Neuronal stem cell (in vitro differentiated cells): Measurements from ENCODE around the gene LDLRAD2.

Experiments
- DNase-seq: peaks from one replicate; pipeline ENCODE4 v3.0.0-alpha.2; 2013; ENCODE audit warnings: low spot score
- H2AFZ ChIP-seq: one replicate; pipeline ENCODE4 v1.6.1; 2013; ENCODE audit warnings: mild to moderate bottlenecking, low read length, inconsistent platforms
- H2AK5ac ChIP-seq: 2 replicates; pipeline ENCODE4 v1.6.1; 2013; ENCODE audit warnings: low read depth, mild to moderate bottlenecking, inconsistent platforms, low read length, moderate library complexity, mixed read lengths
- H2BK120ac ChIP-seq: 2 replicates; pipeline ENCODE4 v1.6.1; 2013; ENCODE audit warnings: low read depth, mild to moderate bottlenecking, inconsistent platforms, low read length, moderate library complexity, mixed read lengths
- H2BK12ac ChIP-seq: one replicate; pipeline ENCODE4 v1.6.1; 2013; ENCODE audit warnings: low read length, inconsistent platforms
- H2BK15ac ChIP-seq: 2 replicates; pipeline ENCODE4 v1.6.1; 2013; ENCODE audit warnings: mild to moderate bottlenecking, low read length, inconsistent platforms, mixed read lengths
- H2BK5ac ChIP-seq: one replicate; pipeline ENCODE4 v1.6.1; 2013; ENCODE audit warnings: inconsistent platforms, mild to moderate bottlenecking, low read length, moderate library complexity
- H3K14ac ChIP-seq: one replicate; pipeline ENCODE4 v1.6.1; 2013; ENCODE audit warnings: low read length, inconsistent platforms
- H3K18ac ChIP-seq: 2 replicates; pipeline ENCODE4 v1.6.1; 2013; ENCODE audit warnings: low read length, inconsistent platforms
- H3K23ac ChIP-seq: 2 replicates; pipeline ENCODE4 v1.6.1; 2013; ENCODE audit warnings: low read depth, mild to moderate bottlenecking, mixed read lengths, low read length, inconsistent platforms; ENCODE audit not compliant: poor library complexity
- H3K27ac ChIP-seq: replicated peaks from 3 replicates; pipeline ENCODE4 v1.5.1; 2013; ENCODE audit warnings: low read length, inconsistent platforms
- H3K27me3 ChIP-seq, 3 experiments: 2 replicates each; pipeline ENCODE4 v1.6.1; 2013; ENCODE audit warnings: low read length in 3 of 3, mild to moderate bottlenecking in 2 of 3, inconsistent platforms in 1 of 3, low read depth in 1 of 3, mixed read lengths in 1 of 3, moderate library complexity in 1 of 3; ENCODE audit not compliant: control insufficient read depth in 3 of 3, insufficient read depth in 3 of 3
- H3K36me3 ChIP-seq, 2 donors: replicated peaks in 1 of 2; 2 replicates each; pipeline ENCODE4 v1.6.1; 2013; ENCODE audit warnings: low read length in 2 of 2; ENCODE audit not compliant: control insufficient read depth in 2 of 2, insufficient read depth in 2 of 2
- H3K4ac ChIP-seq: 2 replicates; pipeline ENCODE4 v1.6.1; 2013; ENCODE audit warnings: inconsistent platforms, mild to moderate bottlenecking, low read length, moderate library complexity
- H3K4me1 ChIP-seq, 2 donors: 1 replicate in 1 of 2; 2 replicates in 1 of 2; pipeline ENCODE4 v1.6.1; 2013; ENCODE audit warnings: low read length in 2 of 2, low read depth in 1 of 2; ENCODE audit not compliant: control insufficient read depth in 2 of 2, insufficient read depth in 1 of 2
- H3K4me2 ChIP-seq: one replicate; pipeline ENCODE4 v1.6.1; 2013; ENCODE audit warnings: mild to moderate bottlenecking, low read length, inconsistent platforms; ENCODE audit not compliant: insufficient read depth, poor library complexity, severe bottlenecking
- H3K4me3 ChIP-seq, 2 donors: 2 replicates each; pipeline ENCODE4 v1.5.1; 2013; ENCODE audit warnings: low read length in 2 of 2, mild to moderate bottlenecking in 2 of 2, inconsistent platforms in 1 of 2, moderate library complexity in 1 of 2
- H3K79me1 ChIP-seq: one replicate; pipeline ENCODE4 v1.6.1; 2013; ENCODE audit warnings: low read depth, mild to moderate bottlenecking, inconsistent platforms, low read length, moderate library complexity
- H3K9ac ChIP-seq: one replicate; pipeline ENCODE4 v1.6.1; 2013; ENCODE audit warnings: mild to moderate bottlenecking, low read depth, low read length, inconsistent platforms; ENCODE audit not compliant: poor library complexity
- H3K9me3 ChIP-seq, 2 donors: replicated peaks in 1 of 2; 2 replicates each; pipeline versions ENCODE3 to v1.6.1; 2013; ENCODE audit warnings: low read length in 2 of 2, mild to moderate bottlenecking in 2 of 2, inconsistent platforms in 1 of 2, low read depth in 1 of 2, mixed read lengths in 1 of 2, moderate library complexity in 1 of 2; ENCODE audit not compliant: control insufficient read depth in 2 of 2, insufficient read depth in 1 of 2
- H4K8ac ChIP-seq: one replicate; pipeline ENCODE4 v1.6.1; 2013; ENCODE audit warnings: low read depth, mild to moderate bottlenecking, inconsistent platforms, low read length, moderate library complexity
- H4K91ac ChIP-seq: one replicate; pipeline ENCODE4 v1.6.1; 2013; ENCODE audit warnings: low read length, low read depth, mild to moderate bottlenecking, inconsistent platforms; ENCODE audit not compliant: poor library complexity
- WGBS, 2 donors: extraction: QIAGEN DNeasy Blood & Tissue Kit; methylation state at CpG; one replicate each; pipeline ENCODE4 v1.1.7; 2013; ENCODE audit warnings: missing lambda C conversion rate in 2 of 2, mixed read lengths in 1 of 2; ENCODE audit not compliant: insufficient read length in 2 of 2, insufficient replicate concordance in 1 of 2; ENCODE audit errors: extremely low coverage in 2 of 2; 5-methylcytosine and 5-hydroxymethylcytosine counted together

Gene LDLRAD2

DNA sequence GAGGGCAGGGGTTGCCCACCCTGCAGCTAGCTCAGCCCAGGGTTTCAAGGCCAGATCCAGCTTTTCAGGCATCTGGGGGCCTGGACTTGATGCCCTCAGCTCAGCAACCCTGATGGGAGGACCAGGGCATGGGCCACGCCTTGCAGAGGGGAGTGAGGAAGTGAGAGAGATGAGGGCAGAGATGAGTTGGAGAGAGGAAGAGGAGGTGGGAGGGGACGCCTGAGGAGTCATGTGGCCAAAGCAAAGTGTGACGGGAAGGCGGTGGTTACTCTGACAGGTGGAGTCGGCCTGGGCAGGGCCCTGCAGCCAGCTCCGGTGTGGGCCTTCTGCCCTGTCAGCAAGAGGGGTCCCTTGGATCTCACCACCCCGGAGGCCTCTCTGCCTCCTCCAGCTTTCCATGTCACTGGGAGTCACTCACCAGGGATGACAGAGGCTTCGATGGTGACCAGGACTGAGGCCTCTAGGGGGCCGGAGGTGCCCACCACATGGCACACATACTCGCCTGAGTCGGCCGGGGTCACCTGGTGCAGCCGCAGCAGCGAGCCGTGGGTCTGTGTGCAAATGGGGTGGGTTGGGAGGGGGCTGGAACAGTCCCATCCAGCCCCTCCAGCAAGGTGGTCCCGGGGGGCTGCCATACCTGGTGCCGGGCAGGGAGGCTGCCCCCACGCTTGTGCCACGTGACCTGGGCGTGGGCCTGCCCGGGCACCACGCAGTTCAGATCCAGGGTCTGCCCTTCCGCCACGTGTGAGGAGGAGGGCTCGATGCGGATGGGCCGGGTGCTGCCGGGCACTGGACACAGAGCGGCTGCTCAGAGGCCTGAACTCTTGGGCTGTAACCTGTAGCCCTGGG, 40.4 kb downstream of the LDLRAD2 start:
- H2BK5ac ChIP-seq = no peak overlapping the region
- H3K27ac ChIP-seq = no peak overlapping the region
- no CpG with 5 or more reads among the region's 29 CpGs for WGBS, 2 donors
- H3K23ac ChIP-seq = peak overlapping the region; percentile 80
- H4K91ac ChIP-seq = no peak overlapping the region
- H3K27me3 ChIP-seq = no peaks in the 10 kb centered on the region
- H2BK15ac ChIP-seq = no peak overlapping the region
- no peak overlapping the region for H3K14ac ChIP-seq
- H2AK5ac ChIP-seq = no peak overlapping the region
- H3K4ac ChIP-seq = no peak overlapping the region
- no peak overlapping the region for H4K8ac ChIP-seq
- no peak overlapping the region for H2BK120ac ChIP-seq
- H3K36me3 ChIP-seq = peaks cover 57 to 88% of the 10 kb centered on the region in 2 donors
- H3K4me1 ChIP-seq = no peaks in the 10 kb centered on the region
- no peak for DNase-seq
- H3K9me3 ChIP-seq = peaks cover 0 to 2% of the 10 kb centered on the region in 2 donors
- no peak overlapping the region for H2BK12ac ChIP-seq
- peak overlapping the region; percentile 60 for H3K9ac ChIP-seq
- H3K18ac ChIP-seq = no peak overlapping the region
- no peak overlapping the region for H3K4me2 ChIP-seq
- peaks cover 4% of the 10 kb centered on the region for H3K79me1 ChIP-seq
- H3K4me3 ChIP-seq = no peak overlapping the region
- no peak overlapping the region for H2AFZ ChIP-seq

DNA sequence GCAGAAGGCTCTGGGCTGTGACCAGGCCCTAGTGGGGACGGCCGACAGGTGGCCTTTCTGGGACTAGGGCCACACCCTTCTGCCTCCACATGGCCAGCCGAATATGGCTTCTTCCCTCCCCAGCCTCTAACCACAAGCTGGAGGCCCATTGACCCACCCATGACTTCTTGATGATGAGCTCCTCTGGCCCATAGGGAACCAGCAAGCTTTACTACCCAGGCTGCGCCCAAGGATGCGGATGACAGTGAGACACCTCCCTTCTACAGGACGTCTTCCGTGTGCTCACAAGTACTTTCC, 41.0 kb downstream of the LDLRAD2 start:
- Histone ChIP-seq H4K91ac (no peak overlapping the region), H3K79me1 (peaks cover 4% of the 10 kb centered on the region), H2BK120ac (no peak overlapping the region), H2BK15ac (no peak overlapping the region), H3K18ac (no peak overlapping the region), H4K8ac (no peak overlapping the region), H3K9me3 (peaks cover 0 to 2% of the 10 kb centered on the region in 2 donors), H2AK5ac (no peak overlapping the region), H3K23ac (no peak overlapping the region), H3K27ac (no peak overlapping the region), H2BK12ac (no peak overlapping the region), H3K4ac (no peak overlapping the region), H3K9ac (no peak overlapping the region), H3K14ac (no peak overlapping the region), H3K4me1 (no peaks in the 10 kb centered on the region), H2AFZ (no peak overlapping the region), H3K4me2 (no peak overlapping the region), H3K27me3 (no peaks in the 10 kb centered on the region), H3K4me3 (no peak overlapping the region), H3K36me3 (peaks cover 53 to 88% of the 10 kb centered on the region in 2 donors), H2BK5ac (no peak overlapping the region)
- no peak for DNase-seq
- WGBS, 2 donors = no CpG with 5 or more reads among the region's 7 CpGs

DNA sequence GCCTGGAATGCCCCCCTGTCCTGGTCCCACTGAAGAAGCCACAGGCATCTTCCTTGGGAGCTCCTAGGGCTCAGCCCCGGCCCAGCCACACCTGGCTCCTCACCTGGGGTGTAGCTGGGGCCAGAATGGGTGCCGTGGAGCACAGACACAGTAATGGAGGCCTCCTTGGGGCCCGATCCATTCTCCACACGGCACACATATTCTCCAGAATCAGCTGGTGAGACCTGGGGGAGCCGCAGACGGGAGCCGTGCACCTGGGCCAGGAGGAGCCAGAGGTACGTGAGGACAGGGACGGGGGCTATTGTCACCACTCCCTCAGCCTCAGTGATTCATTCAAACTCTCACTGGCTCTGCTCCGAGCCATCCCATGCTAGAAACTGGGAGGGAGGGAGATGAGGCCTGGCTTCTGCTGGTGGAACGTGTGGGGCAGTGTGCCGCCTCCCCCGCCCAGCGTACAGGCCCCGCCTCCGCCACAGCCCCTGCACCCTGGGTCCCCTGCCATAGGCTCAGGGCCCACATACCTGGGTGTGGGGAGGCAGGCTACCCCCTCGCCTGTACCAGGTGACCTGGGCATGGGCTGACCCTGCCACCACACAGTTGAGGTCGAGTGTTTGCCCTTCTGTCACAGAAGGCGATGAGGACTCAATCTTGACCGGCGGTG, 42.2 kb downstream of the LDLRAD2 start:
- no peak overlapping the region for H3K18ac ChIP-seq

DNA sequence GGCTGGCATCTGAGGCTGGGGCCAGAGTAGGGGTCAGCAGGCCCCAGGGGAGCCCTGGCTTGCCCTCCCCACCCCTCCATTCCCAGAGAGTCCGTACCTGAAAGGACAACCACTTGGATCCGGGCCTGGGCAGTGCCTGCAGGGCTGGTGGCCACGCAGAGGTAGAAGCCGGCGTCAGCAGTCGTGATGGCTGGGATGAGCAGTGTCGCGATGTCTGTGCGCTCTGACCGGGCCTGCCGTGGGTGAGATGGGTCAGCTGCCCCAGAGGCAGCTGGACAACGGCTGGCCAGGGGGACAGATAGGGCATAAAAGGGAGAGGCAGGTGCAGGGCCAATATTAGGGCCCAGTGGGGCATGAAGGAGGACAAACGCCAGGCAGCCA, 42.7 kb downstream of the LDLRAD2 start:
- no peak for DNase-seq
- Histone ChIP-seq H3K9ac (no peak overlapping the region), H3K14ac (peak overlapping the region; percentile 94), H3K36me3 (peaks cover 49 to 86% of the 10 kb centered on the region in 2 donors), H2AFZ (no peak overlapping the region), H2AK5ac (no peak overlapping the region), H2BK12ac (no peak overlapping the region), H3K27ac (no peak overlapping the region), H3K23ac (peak overlapping the region; percentile 65), H3K9me3 (peaks cover 0 to 2% of the 10 kb centered on the region in 2 donors), H3K4me1 (no peaks in the 10 kb centered on the region), H3K18ac (no peak overlapping the region), H2BK15ac (no peak overlapping the region), H4K91ac (peak overlapping the region; percentile 85), H2BK120ac (no peak overlapping the region), H3K79me1 (peaks cover 4% of the 10 kb centered on the region), H2BK5ac (no peak overlapping the region), H4K8ac (no peak overlapping the region), H3K4me2 (no peak overlapping the region), H3K4me3 (no peak overlapping the region), H3K27me3 (no peaks in the 10 kb centered on the region), H3K4ac (no peak overlapping the region)
- no CpG with 5 or more reads among the region's 13 CpGs for WGBS, 2 donors

More for the DNA sequence above, 42.2 kb downstream of the LDLRAD2 start:
- peaks cover 4% of the 10 kb centered on the region for H3K79me1 ChIP-seq
- H2AFZ ChIP-seq = no peak overlapping the region
- H3K23ac ChIP-seq = peak overlapping the region; percentile 65
- no peak overlapping the region for H2AK5ac ChIP-seq
- H2BK15ac ChIP-seq = no peak overlapping the region
- no peak overlapping the region for H3K4ac ChIP-seq
- H4K8ac ChIP-seq = no peak overlapping the region
- peak overlapping the region; percentile 85 for H4K91ac ChIP-seq
- H3K4me2 ChIP-seq = no peak overlapping the region
- H2BK12ac ChIP-seq = no peak overlapping the region
- no CpG with 5 or more reads among the region's 21 CpGs for WGBS, 2 donors
- H2BK120ac ChIP-seq = no peak overlapping the region
- peak overlapping the region; percentile 12 for H3K9ac ChIP-seq
- H3K27ac ChIP-seq = no peak overlapping the region
- no peaks in the 10 kb centered on the region for H3K4me1 ChIP-seq
- H3K14ac ChIP-seq = no peak overlapping the region
- no peak overlapping the region for H2BK5ac ChIP-seq
- peaks cover 0 to 2% of the 10 kb centered on the region in 2 donors for H3K9me3 ChIP-seq
- H3K36me3 ChIP-seq = peaks cover 44 to 86% of the 10 kb centered on the region in 2 donors
- H3K4me3 ChIP-seq = no peak overlapping the region
- no peaks in the 10 kb centered on the region for H3K27me3 ChIP-seq
- DNase-seq = no peak
